GM12872 (cell line): ENCODE results near the gene P2RY11.

Experiments used
- CTCF ChIP-seq: IDR thresholded peaks from 3 replicates; pipeline ENCODE4 v1.5.1; 2011; ENCODE audit warnings: low read depth, mild to moderate bottlenecking, low read length, moderate library complexity; ENCODE audit not compliant: insufficient read depth

The P2RY11 gene

GRCh38 chr19:10112037-10112761, 706 bp downstream of the P2RY11 start:
- no peak for TF ChIP-seq CTCF

- peak; percentile 87 for TF ChIP-seq CTCF
Observed at GRCh38 chr19:10112895-10113591, 1.6 kb downstream of the P2RY11 start.

GRCh38 chr19:10113592-10113963, 2.1 kb downstream of the P2RY11 start:
- TF ChIP-seq CTCF, result no peak

GRCh38 chr19:10113964-10114650, 2.6 kb downstream of the P2RY11 start:
- TF ChIP-seq CTCF, result no peak

GRCh38 chr19:10114651-10115391, 3.3 kb downstream of the P2RY11 start:
- no peak for TF ChIP-seq CTCF

GRCh38 chr19:10115392-10116084, 4.0 kb downstream of the P2RY11 start:
- no peak for TF ChIP-seq CTCF
